ENCODE measurements around the gene TMEM115. TPM values are rescaled to one million over a fixed set of nuclear protein-coding genes. Genes with fewer than 3 reads are reported as not detected.

Gene TMEM115
- total and polyA plus RNA-seq, 2 of the 13 experiments (the other 11 are each of a cell fraction or from before 2014, with no cell fraction given), result 22.1 to 30.7 TPM

GRCh38 chr3:50358911-50359759 is at the start of gene TMEM115 (continued):
- peak; percentile 34; the same call in 1 of the 2 replicates for TF ChIP-seq CREB3 (CRISPR knock-in tag; IDR thresholded peaks at IDR 0.05)
- peak; percentile 49 for TF ChIP-seq ARHGAP35 (CRISPR knock-in tag; IDR thresholded peaks at IDR 0.05; ENCODE audit: borderline replicate concordance)
- TF ChIP-seq ZNF326 (CRISPR knock-in tag; IDR thresholded peaks at IDR 0.05; ENCODE audit: borderline replicate concordance), result no peak
- TF ChIP-seq ZMYM2 (CRISPR knock-in tag; IDR thresholded peaks at IDR 0.05), result no peak
- no peak for TF ChIP-seq ATAD3A (CRISPR knock-in tag; IDR thresholded peaks at IDR 0.05)
- TF ChIP-seq LCORL (IDR thresholded peaks at IDR 0.05), result 0 out of 2 replicates have a peak, but pooled peaks have one; percentile 39
- TF ChIP-seq LCORL (CRISPR knock-in tag; IDR thresholded peaks at IDR 0.05), result 0 out of 2 replicates have a peak, but pooled peaks have one; percentile 40
- TF ChIP-seq ZNF605 (CRISPR knock-in tag; IDR thresholded peaks at IDR 0.05), result peak; percentile 92
- TF ChIP-seq NR0B2 (CRISPR knock-in tag; IDR thresholded peaks at IDR 0.05), result peak; percentile 48; the same call in 1 of the 2 replicates
- TF ChIP-seq CAMTA2 (CRISPR knock-in tag; IDR thresholded peaks at IDR 0.05; ENCODE audit: borderline replicate concordance), result peak; percentile 55; the same call in 1 of the 2 replicates
- TF ChIP-seq KLF9 (CRISPR knock-in tag; IDR thresholded peaks at IDR 0.05; ENCODE audit: low read depth), result no peak
- TF ChIP-seq EZH2 (conservative IDR thresholded peaks at IDR 0.05; ENCODE audit: low read depth, low read length), result no peak
- TF ChIP-seq KLF15 (CRISPR knock-in tag; IDR thresholded peaks at IDR 0.05; ENCODE audit: borderline replicate concordance), result no peak
- TF ChIP-seq ZNF766 (CRISPR knock-in tag; IDR thresholded peaks at IDR 0.05; ENCODE audit: borderline replicate concordance), result peak; percentile 70; the same call in 1 of the 2 replicates
- TF ChIP-seq ARID4A (CRISPR knock-in tag; IDR thresholded peaks at IDR 0.05; ENCODE audit: borderline replicate concordance), result peak; percentile 89
- no peak for TF ChIP-seq PTBP1 (IDR thresholded peaks at IDR 0.05; ENCODE audit: low read depth, low read length, poor library complexity, severe bottlenecking)
- peak; percentile 71 for TF ChIP-seq ZNF343 (CRISPR knock-in tag; IDR thresholded peaks at IDR 0.05)
- TF ChIP-seq ZKSCAN5 (CRISPR knock-in tag; IDR thresholded peaks at IDR 0.05), result no peak
- no peak for TF ChIP-seq MBNL3 (CRISPR knock-in tag; conservative IDR thresholded peaks at IDR 0.05)
- no peak for TF ChIP-seq REST (IDR thresholded peaks at IDR 0.05; ENCODE audit: borderline replicate concordance in 1 of 2, low read depth in 1 of 2, low read length in 2 of 2)

Measured in HepG2 (cell line).